ENCODE measurements around the gene GPR34. TPM values are rescaled to one million over a fixed set of nuclear protein-coding genes. Genes with fewer than 3 reads are reported as not detected.

The GPR34 gene
- total RNA-seq, 1 experiment from 2014 or later, result not detected

GRCh38 chrX:41677183-41678060 is 11.4 kb upstream of the GPR34 start:
- H3K79me2 ChIP-seq (ENCODE audit: low read length), result no peaks in the 10 kb centered on the region
- TF ChIP-seq EZH2phosphoT487 (IDR thresholded peaks at IDR 0.05; ENCODE audit: borderline replicate concordance, low read length) (no peak), CTCF (conservative IDR thresholded peaks at IDR 0.05; ENCODE audit: low read depth, low read length) (no peak), EZH2 (IDR thresholded peaks at IDR 0.05; ENCODE audit: low read length, unreplicated experiment) (no peak)

GRCh38 chrX:41684138-41684537 is 4.6 kb upstream of the GPR34 start:
- Histone ChIP-seq H3K9me3 (ENCODE audit: low read length) (no peaks in the 10 kb centered on the region), H4K20me1 (ENCODE audit: low read length) (no peaks in the 10 kb centered on the region), H3K4me2 (ENCODE audit: low read length) (no peak overlapping the region), H3K9me2 (replicated peaks; ENCODE audit: low read length) (no peaks in the 10 kb centered on the region), H3K27ac (ENCODE audit: low read length) (no peak overlapping the region), H3K79me2 (ENCODE audit: low read length) (no peaks in the 10 kb centered on the region), H3K27me3 (ENCODE audit: low read length) (no peaks in the 10 kb centered on the region), H3K9ac (ENCODE audit: low read length) (no peak overlapping the region), H2AFZ (ENCODE audit: low read length) (no peak overlapping the region), H3K4me3 (ENCODE audit: low read length) (no peak overlapping the region), H3K4me1 (ENCODE audit: insufficient read depth, low read length) (no peaks in the 10 kb centered on the region), H3K36me3 (ENCODE audit: low read depth, low read length) (no peaks in the 10 kb centered on the region), H3F3A (ENCODE audit: low read length, unreplicated experiment) (no peaks in the 10 kb centered on the region)
- intact Hi-C loops (cut with micrococcal nuclease), result no loop called here
- no peak for ATAC-seq
- BruUV-seq (replicated peaks), result no TSS peak
- DNase-seq, result peak; percentile 6
- TF ChIP-seq CTCF (conservative IDR thresholded peaks at IDR 0.05; ENCODE audit: low read depth, low read length), result no peak
- TF ChIP-seq EZH2phosphoT487 (IDR thresholded peaks at IDR 0.05; ENCODE audit: borderline replicate concordance, low read length), result no peak
- ChIA-PET POLR2A (ENCODE audit: unreplicated experiment) (no interaction called here), CTCF (no interaction called here)

More at GRCh38 chrX:41677183-41678060, 11.4 kb upstream of the GPR34 start:
- DNase-seq (no peak), ATAC-seq (no peak)
- H3K9me2 ChIP-seq (replicated peaks; ENCODE audit: low read length), result no peaks in the 10 kb centered on the region
- H3K9me3 ChIP-seq (ENCODE audit: low read length), result no peaks in the 10 kb centered on the region
- H3K36me3 ChIP-seq (ENCODE audit: low read depth, low read length), result no peaks in the 10 kb centered on the region
- BruUV-seq (replicated peaks), result no TSS peak
- no peak overlapping the region for H3K27ac ChIP-seq (ENCODE audit: low read length)
- H3F3A ChIP-seq (ENCODE audit: low read length, unreplicated experiment), result no peaks in the 10 kb centered on the region
- H4K20me1 ChIP-seq (ENCODE audit: low read length), result no peaks in the 10 kb centered on the region
- no peaks in the 10 kb centered on the region for H3K27me3 ChIP-seq (ENCODE audit: low read length)
- intact Hi-C loops (cut with micrococcal nuclease), result no loop called here
- CTCF ChIA-PET, result no interaction called here
- no peak overlapping the region for H2AFZ ChIP-seq (ENCODE audit: low read length)
- no peak overlapping the region for H3K4me2 ChIP-seq (ENCODE audit: low read length)
- H3K4me3 ChIP-seq (ENCODE audit: low read length), result no peak overlapping the region
- H3K4me1 ChIP-seq (ENCODE audit: insufficient read depth, low read length), result no peaks in the 10 kb centered on the region
- no peak overlapping the region for H3K9ac ChIP-seq (ENCODE audit: low read length)
- POLR2A ChIA-PET (ENCODE audit: unreplicated experiment), result no interaction called here

GRCh38 chrX:41684940-41685339 is 3.8 kb upstream of the GPR34 start:
- H3K9ac ChIP-seq (ENCODE audit: low read length), result no peak overlapping the region
- H3K4me1 ChIP-seq (ENCODE audit: insufficient read depth, low read length), result no peaks in the 10 kb centered on the region
- ATAC-seq, result no peak
- H3K4me3 ChIP-seq (ENCODE audit: low read length), result no peak overlapping the region
- H3K4me2 ChIP-seq (ENCODE audit: low read length), result no peak overlapping the region
- ChIA-PET CTCF (no interaction called here), POLR2A (ENCODE audit: unreplicated experiment) (no interaction called here)
- intact Hi-C loops (cut with micrococcal nuclease), result no loop called here
- no TSS peak for BruUV-seq (replicated peaks)
- TF ChIP-seq CTCF (conservative IDR thresholded peaks at IDR 0.05; ENCODE audit: low read depth, low read length), result no peak
- TF ChIP-seq EZH2phosphoT487 (IDR thresholded peaks at IDR 0.05; ENCODE audit: borderline replicate concordance, low read length), result no peak
- TF ChIP-seq EZH2 (IDR thresholded peaks at IDR 0.05; ENCODE audit: low read length, unreplicated experiment), result no peak
- DNase-seq, result no peak
- no peak overlapping the region for H2AFZ ChIP-seq (ENCODE audit: low read length)
- no peaks in the 10 kb centered on the region for H3K27me3 ChIP-seq (ENCODE audit: low read length)
- no peaks in the 10 kb centered on the region for H3K9me2 ChIP-seq (replicated peaks; ENCODE audit: low read length)
- H3K36me3 ChIP-seq (ENCODE audit: low read depth, low read length), result no peaks in the 10 kb centered on the region
- no peaks in the 10 kb centered on the region for H3K79me2 ChIP-seq (ENCODE audit: low read length)
- no peaks in the 10 kb centered on the region for H3K9me3 ChIP-seq (ENCODE audit: low read length)
- H4K20me1 ChIP-seq (ENCODE audit: low read length), result no peaks in the 10 kb centered on the region
- no peaks in the 10 kb centered on the region for H3F3A ChIP-seq (ENCODE audit: low read length, unreplicated experiment)
- no peak overlapping the region for H3K27ac ChIP-seq (ENCODE audit: low read length)
